GM18499 (cell line): ENCODE data around the gene ANO2.

Experiments used
- ATAC-seq: cut with Tn5 transposase; IDR thresholded peaks from one replicate; pipeline ENCODE4 v1.9.1; 2021; ENCODE audit warnings: moderate number of reproducible peaks; ENCODE audit not compliant: insufficient read depth, unreplicated experiment

The ANO2 gene

DNA sequence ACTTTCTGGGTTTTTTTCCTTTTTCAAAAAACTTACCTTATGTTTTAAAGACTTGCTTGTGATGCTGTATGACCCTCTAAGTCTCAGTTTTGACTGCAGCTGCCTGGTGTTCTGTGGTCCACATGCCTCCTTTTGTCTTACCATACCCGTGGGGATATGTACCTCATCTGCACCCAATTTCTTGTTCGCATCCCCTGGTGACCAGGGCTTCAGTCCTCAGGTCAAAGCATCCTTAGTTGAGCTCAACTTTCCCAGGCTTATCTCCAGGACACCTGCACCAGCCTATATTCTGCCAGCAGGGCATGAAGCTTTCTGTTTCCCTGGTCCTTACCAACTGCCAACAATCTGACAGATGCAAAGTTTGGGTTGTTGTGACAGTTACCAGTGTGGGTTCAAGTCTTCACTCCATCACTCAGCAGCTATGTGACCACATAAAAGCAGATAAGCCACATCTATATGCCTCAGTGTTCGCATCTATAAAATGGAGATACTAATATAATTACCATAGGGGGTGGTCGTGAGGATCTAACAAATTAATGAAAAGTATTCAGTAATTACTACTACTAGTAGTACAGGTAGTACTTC is 419.2 kb downstream of the ANO2 start:
- no peak for ATAC-seq

DNA sequence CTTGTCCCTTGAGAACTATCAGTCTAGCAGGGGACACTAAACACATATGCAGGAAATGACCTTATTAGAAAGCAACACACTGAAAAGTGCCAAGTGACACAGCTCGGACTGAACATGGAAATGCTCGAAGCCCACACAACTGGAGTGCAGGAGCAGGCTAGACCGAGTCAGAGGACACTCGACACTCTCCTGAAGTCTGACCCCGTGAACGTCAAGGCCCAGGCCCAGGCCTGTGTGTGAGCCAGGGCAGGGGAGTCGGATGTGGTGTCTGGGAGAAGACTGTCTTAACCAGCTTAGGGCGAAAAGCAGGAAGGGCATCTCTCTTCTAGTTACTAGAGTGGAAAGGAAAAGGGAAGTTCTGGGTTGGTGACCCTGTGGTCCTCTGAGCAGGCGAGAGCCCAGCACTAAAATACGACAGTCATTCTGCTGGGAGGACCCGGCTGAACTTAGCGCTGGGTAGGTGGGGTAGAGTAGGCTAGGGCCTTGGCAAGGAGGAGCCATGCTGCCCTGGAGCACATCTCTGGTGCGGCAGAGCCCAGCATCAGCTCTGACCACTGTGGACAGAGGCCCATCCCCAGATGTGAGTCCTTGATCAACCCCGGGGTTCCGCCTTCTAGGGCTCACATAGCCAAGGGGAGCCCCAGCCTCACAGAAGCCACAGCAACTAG is 420.2 kb downstream of the ANO2 start:
- ATAC-seq = no peak

DNA sequence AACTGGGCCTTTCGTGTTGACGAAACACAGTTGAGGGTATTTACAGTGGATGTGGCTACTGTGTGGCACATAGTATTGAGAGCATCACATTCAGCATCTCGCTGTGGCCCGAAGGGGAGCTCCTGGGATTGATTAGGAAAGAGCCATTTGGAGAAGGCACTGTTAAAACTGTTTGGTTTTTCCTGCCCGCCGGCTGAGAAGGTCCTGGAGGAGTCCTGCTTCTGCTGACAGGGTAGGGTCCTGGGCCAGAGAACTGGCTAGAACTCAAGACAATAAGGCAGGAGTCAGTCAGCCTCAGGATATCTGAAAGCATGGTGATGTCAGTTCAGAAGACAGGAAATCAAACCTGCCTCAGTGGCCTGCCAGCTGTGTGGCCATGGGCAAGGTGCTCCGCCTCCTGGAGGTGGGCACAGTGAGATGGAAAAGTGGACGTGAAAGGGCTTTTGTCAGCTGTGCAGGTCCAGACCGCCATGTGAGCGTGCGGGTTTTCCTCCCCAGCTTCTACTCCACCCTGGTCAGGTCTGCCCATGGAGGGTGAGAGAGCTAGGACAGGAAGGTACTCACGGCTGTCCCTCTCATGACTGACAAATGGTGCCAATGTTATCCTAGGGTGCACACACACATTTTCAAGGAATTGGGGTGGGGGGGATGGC is 420.8 kb downstream of the ANO2 start:
- no peak for ATAC-seq

DNA sequence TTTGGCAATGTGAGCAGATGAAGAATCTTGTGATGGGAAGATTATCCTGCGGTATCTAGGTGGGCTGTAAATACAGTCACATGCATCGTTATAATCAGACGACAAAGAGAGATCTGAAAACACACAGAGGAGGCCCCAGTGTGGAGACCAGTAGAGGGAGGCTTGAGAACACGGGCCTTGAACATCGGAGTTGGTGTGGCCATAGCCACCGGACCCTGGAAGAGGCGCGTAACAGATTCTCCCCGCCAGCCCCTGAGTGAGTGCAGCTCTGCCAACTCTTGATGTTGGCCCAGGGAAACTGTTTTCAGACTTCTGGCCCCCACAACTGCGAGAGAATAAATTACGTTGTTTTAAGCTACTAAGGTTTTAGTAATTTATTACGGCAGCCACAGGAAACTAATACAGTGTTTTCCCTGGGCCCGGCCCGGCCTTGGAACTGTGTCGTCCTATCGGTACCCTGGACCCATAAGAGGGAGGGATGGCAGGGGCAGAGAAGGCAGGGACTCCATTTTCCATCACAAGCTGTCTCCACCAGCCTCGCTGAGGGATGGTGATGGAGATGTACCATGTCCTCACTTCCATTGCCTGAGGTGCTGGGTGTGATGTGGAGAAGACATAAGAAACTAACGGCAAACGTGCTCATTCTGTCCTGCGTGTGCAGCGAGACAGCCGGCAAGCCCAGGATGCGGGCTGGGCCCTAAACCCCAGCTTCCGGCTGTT is 421.5 kb downstream of the ANO2 start:
- ATAC-seq = no peak

DNA sequence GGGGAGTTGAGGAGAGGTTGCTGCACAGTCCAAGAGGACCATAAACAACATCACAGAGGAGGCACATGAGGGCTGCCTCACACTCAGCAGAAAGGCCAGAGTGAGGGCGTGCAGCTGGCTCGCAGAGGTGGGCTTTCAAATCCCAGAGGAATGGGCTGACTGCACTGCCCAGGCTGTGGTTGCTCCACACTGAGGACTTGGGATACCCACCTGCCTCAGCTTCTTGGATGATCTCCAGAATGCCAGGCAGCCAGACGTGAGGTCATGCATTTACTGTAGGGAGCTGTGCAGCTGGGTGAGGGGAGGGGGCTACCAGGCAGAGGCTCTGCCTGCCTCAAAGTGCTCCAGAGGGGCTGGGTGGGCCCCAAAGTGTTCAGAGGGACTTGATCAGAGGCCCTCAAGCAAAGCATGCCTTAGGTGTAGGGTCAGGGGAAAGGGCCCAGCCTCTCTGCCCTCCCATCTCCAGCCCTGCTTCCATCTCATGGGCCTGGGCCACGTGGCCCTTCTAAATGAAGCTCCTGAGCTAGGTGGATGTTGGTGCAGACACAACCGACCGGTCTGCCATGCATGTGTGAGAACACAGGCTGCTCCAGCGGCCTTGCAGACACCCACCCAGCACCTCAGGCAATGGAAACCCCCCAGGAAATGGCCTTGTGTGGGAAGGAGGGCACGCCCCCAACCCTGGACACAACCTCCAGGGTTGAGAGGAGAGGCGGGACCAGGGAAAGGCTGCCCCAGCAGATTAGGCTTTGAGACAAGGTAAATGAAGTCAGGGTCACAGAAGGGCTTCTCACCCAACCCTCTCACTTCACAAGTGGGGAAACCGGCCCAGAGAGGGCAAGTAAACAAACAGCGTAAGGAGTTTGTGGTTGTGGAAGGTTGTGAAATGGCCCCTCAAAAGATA is 422.4 kb downstream of the ANO2 start:
- ATAC-seq = no peak

DNA sequence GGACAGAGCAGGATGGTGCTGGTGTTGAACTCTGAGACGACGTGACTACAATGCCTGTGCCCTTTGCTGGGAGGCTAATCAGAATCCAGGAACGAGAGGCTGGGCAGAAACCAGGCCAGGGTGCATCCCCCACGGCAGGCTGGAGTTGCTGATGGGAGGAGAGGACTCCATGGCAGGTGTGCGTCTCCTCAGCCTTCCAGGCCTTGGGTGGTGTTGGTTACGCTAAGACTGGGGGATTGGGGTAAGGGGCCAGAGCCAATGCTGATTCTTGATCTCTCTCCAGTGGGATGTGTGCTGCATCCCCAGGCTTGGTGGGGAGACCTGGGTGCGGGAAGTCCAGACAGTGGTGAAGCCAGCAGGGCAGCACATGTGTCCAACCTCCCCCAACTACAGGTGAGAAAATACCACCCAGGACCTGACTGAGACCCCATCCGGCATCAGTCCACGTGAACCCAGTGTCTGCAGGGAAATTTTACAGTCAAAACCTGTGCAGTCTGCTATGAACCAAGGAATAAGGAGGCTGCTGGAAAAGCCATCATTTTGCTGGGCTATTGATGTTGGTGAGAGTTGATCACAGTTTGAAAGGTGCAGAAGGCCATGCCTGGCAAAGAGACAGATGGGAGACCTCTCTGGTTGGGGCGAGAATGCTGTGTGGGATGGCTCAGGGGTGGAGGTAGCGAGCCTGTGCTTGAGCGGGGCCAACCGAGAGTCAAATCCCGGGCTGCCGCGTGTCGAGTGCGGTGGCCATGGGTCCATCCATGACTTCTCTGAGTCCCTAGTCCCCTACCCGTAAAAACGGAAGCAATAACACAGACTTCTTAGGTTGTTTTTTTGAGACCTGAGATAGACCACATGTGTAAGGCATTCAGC is 423.4 kb downstream of the ANO2 start:
- ATAC-seq = no peak

DNA sequence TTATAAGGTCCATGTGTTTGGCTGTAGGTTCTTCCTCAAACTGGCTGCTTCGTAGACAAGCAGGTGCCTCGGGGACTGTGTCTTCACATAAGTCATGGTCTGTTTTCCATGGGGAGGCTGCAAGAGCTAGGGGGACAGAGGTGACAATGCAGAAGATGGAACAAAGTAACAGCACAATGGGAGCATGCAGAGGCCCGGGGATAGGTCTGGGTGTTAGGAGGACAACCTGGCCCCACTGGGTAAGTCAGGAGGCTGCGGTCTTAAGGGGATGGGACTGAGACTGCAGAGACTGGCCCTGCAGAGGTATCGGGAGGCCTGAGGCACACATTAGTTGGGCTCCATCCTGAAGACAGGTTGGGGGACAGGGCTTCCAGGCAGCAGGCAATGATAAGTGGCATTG is 424.2 kb downstream of the ANO2 start:
- ATAC-seq = no peak

DNA sequence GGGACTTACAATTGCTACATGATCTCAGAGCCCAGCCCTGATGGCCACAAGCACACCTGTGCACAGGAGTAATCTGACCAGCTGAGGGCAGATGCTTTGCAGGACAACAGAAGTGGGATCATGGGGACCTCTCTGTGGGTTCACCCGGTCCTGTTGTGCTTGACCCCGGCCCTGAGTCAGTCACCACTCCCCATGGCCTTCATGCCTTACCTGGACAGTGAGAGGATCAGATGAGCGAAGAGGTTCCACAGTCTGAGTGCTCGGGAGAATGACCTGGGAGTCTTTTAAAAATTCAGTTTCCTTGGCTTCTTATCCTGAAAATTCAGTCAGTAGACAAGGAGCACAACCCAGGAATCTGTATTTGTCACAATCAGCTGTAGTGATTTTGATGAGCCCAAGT is 425.0 kb downstream of the ANO2 start:
- no peak for ATAC-seq

DNA sequence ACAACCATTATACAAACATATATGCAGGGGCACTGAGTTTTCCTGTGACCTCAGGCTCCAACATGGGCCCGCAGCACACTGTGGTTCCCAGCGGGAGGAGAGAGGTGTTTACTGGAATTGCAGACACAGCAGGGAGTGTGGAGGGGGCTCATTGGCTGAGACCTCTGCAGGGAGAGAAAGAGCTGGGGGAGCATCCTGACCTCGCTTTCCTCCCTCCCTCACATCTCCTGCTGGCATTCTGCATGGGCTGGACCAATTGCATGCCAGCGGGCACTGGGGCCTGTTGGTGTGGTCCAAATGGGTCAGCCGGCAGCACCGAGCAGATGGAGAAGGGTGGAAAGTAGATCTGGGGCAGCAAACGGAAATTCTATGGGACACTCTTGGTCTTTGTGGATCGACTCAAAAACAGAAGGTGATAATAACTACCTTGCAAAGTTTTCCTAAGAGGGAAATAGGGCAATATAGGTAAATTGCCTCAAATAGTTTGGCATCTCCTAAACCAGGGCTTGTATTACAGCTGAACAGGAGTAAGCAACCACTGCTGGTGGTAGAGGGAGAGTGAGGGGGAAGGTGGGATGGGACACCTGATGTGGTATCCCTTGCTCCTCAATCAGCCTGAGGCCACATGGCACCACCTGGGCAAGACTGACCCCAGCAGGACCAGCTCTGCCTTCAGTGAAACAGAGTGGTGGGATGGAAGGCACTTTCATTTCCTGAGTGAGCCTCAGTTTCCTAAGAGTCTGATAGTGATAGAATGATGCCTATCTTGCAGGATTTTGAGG is 426.3 kb downstream of the ANO2 start:
- ATAC-seq = no peak

DNA sequence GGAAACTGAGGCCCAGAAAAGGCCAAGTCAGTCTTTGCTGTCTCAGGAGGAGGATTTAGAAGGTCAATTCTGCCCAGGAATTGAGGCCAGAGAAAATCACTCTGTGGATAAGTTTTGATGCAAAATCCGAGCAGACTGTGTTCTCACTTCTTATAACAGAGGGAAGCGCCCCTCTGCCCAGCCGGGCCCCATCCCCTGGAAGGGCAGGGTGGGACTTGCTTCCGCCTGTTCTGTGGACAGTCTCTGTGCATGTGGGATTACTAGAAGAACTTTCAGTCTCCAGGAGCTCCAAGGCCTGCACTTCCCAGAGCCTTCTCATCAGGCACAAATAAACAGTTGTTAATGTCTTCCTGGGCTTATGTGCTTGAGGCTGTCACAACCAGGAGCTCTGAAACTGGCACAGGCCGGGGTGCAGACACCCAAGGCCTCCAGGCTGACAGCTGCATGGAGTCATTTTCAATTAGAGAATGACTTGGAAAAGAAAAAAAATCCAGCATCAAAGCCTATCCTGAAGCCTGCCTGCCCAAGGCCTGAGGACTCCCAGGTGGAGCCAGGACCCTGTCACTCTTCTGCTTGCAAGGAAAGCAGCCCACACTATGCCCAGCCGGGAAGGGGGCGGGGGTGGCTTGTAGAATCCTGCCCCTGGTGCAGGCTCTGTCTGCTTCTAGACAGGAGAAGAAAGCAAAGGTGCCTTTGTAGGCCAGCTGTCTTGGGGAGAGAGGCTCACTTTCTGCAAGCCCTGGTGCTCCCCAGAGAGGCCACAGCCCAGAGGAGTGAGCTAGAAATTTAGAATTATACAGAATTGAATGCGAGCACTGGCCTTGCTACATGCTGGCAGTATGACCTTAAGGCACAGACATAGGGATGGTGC is 428.5 kb downstream of the ANO2 start:
- no peak for ATAC-seq

DNA sequence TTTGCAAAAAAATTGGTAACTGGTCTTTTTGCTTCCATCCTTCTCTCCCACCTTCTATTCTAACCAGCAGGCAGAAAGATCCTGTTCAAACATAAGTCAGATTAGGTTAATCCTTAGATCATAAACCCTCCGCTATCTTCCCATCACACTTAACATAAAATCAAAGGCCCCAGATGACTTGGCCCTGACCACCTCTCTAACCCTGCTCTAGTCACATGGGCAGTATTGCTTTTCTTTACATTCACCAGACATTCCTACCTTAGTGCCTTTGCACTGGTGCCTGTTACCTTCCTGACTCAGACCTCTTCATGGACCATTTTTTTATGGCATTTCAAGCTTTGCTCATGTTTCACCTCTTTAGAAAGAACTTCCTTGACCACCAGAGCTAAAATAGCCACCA is 429.6 kb downstream of the ANO2 start:
- no peak for ATAC-seq

DNA sequence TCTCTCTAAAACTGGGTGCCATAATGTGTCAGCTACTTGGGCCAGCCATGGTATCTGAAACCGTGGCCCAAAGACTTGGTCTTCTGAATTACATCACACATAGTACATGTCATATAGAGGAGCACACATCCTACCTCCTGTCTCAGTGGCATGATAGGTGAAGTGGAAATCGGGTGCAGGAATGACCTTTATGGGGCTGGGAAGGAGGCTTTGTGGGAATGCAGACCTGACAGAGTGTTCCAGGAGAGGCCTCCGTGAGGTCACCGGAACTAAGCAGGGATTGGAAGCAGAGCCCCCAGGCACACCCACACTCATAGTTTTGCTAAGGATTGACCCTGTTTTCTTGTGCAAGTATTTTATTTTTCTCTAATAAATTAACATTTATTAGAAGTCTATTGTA is 430.5 kb downstream of the ANO2 start:
- no peak for ATAC-seq

DNA sequence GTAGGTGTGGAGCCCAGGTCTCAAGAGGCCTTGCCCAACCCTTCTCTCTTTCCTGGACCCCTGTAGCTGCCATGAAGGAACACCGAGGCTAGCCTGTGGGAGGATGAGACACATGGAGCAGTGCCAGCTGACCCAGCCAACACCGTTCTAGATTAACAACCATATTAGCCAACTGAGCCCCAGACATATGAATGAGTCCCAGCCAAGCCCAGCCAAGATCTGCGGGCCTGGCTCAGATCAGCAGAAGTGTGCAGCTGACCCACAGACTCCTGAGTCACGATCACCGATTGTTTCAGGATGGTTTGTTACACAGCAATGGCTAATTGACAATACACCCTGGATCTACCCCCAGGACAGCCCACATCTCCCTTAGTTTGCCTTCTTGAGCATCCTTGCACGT is 431.0 kb downstream of the ANO2 start:
- no peak for ATAC-seq

DNA sequence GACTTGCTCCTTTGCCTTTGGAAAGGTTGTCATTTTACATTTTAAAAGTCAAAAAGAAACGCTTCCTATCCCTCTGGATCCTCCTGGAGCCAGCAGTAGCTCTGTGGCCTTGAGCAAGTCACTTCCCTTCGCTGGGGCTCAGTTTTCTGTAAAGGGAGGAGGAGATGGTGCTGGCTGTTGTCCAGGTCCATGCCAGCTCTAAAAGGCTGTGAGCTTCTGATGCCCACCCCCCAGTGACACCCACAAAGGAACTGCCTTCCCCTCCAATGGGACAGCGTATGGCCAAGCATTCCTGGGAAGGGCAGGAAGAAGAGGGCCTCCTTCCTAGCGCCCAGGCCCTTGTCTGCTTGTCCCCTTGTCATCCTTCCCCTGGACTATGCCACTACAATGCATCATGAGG is 431.7 kb downstream of the ANO2 start:
- ATAC-seq = no peak
